HCT116 (cell line): ENCODE measurements around the gene MATCAP1.

ENCODE experiments used
- CTCF ChIP-seq, 3 experiments: fragments of 200-600 bp in 1 of 3; sonication (generic) in 1 of 3; IDR thresholded peaks in 2 of 3; conservative IDR thresholded peaks in 1 of 3; 2 replicates each; pipeline ENCODE4 v1.5.1; 2012 to 2017; ENCODE audit warnings: low read depth in 2 of 3, low read length in 2 of 3, antibody characterized with exemption in 1 of 3, borderline replicate concordance in 1 of 3, control low read depth in 1 of 3, mild to moderate bottlenecking in 1 of 3, mixed read lengths in 1 of 3, mixed run types in 1 of 3, moderate library complexity in 1 of 3; ENCODE audit not compliant: insufficient read depth in 1 of 3
- EZH2 ChIP-seq: fragments of 200-600 bp; sonication (generic); IDR thresholded peaks from 2 replicates; pipeline ENCODE4 v1.6.1; 2017; ENCODE audit warnings: antibody characterized with exemption, mixed run types
- POLR2A ChIP-seq: IDR thresholded peaks from 2 replicates; pipeline ENCODE4 v1.7.0; 2011; ENCODE audit warnings: borderline replicate concordance; ENCODE audit not compliant: insufficient read depth, insufficient read length; ENCODE audit errors: extremely low read depth
- POLR2AphosphoS5 ChIP-seq: IDR thresholded peaks from 2 replicates; pipeline ENCODE4 v1.6.1; 2011; ENCODE audit warnings: mild to moderate bottlenecking, low read depth, low read length, moderate library complexity
- SP1 ChIP-seq: IDR thresholded peaks from 2 replicates; pipeline ENCODE4 v1.6.1; 2012; ENCODE audit warnings: low read depth

- TF ChIP-seq POLR2AphosphoS5 (no peak), CTCF (IDR thresholded peaks at IDR 0.05 in 2 of 3, conservative IDR thresholded peaks at IDR 0.05 in 1 of 3; ENCODE audit: borderline replicate concordance in 1 of 3, insufficient read depth in 1 of 3, low read depth in 2 of 3, low read length in 2 of 3) (no peak), EZH2 (no peak), POLR2A (no peak), SP1 (no peak)
Measured at GRCh38 chr16:67141391-67141790, 42.4 kb downstream of the MATCAP1 start.
